Measurements from ENCODE around the gene PCGF2. TPM values are rescaled to one million over a fixed set of nuclear protein-coding genes. Genes with fewer than 3 reads are reported as not detected.

Gene PCGF2
- total and polyA plus RNA-seq, 9 of the 15 experiments (the other 6 are each of a cell fraction or from before 2014, with no cell fraction given): 1.3 to 33.4 (median 7.0) TPM

GRCh38 chr17:38703742-38704605 is 44.2 kb downstream of the PCGF2 start (continued):
- TF ChIP-seq ZNF395 (CRISPR knock-in tag; IDR thresholded peaks at IDR 0.05): peak; percentile 39; the same call in 1 of the 2 replicates
- TF ChIP-seq, protein P1, sequence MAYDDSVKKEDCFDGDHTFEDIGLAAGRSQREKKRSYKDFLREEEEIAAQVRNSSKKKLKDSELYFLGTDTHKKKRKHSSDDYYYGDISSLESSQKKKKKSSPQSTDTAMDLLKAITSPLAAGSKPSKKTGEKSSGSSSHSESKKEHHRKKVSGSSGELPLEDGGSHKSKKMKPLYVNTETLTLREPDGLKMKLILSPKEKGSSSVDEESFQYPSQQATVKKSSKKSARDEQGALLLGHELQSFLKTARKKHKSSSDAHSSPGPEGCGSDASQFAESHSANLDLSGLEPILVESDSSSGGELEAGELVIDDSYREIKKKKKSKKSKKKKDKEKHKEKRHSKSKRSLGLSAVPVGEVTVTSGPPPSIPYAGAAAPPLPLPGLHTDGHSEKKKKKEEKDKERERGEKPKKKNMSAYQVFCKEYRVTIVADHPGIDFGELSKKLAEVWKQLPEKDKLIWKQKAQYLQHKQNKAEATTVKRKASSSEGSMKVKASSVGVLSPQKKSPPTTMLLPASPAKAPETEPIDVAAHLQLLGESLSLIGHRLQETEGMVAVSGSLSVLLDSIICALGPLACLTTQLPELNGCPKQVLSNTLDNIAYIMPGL (CRISPR knock-in tag; IDR thresholded peaks at IDR 0.05): no peak
- TF ChIP-seq EWSR1 (IDR thresholded peaks at IDR 0.05; ENCODE audit: borderline replicate concordance, low read depth, partially characterized antibody): no peak
- TF ChIP-seq ERF (CRISPR knock-in tag; IDR thresholded peaks at IDR 0.05): no peak
- TF ChIP-seq USF1 (CRISPR knock-in tag; IDR thresholded peaks at IDR 0.05): no peak
- 0 out of 2 replicates have a peak, but pooled peaks have one; percentile 34 for TF ChIP-seq KLF1 (tag; IDR thresholded peaks at IDR 0.05)
- no peak for TF ChIP-seq SMAD2 (IDR thresholded peaks at IDR 0.05; ENCODE audit: low read depth, low read length)
- TF ChIP-seq JUND (IDR thresholded peaks at IDR 0.05; ENCODE audit: borderline replicate concordance, low read depth, low read length): peak; percentile 38; the same call in 1 of the 2 replicates
- no peak; the same call in 2 of the 3 replicates for TF ChIP-seq JUND (tag; IDR thresholded peaks at IDR 0.05; ENCODE audit: borderline replicate concordance, low read depth, low read length)
- TF ChIP-seq ZNF197 (CRISPR knock-in tag; IDR thresholded peaks at IDR 0.05; ENCODE audit: low read depth): no peak; the same call in 1 of the 2 replicates
- TF ChIP-seq RERE (CRISPR knock-in tag; IDR thresholded peaks at IDR 0.05; ENCODE audit: borderline replicate concordance): no peak
- no peak for TF ChIP-seq ZNF384 (IDR thresholded peaks at IDR 0.05; ENCODE audit: low read depth, low read length)
- peak; percentile 35 for TF ChIP-seq EP300 (IDR thresholded peaks at IDR 0.05; ENCODE audit: low read length)
- TF ChIP-seq RBM17 (IDR thresholded peaks at IDR 0.05; ENCODE audit: borderline replicate concordance, low read depth, low read length): no peak
- TF ChIP-seq HEY1 (CRISPR knock-in tag; IDR thresholded peaks at IDR 0.05; ENCODE audit: borderline replicate concordance): no peak
- TF ChIP-seq ATF7 (IDR thresholded peaks at IDR 0.05): peak; percentile 42; the same call in 1 of the 2 replicates

All from K562 (cell line).